Erythroblast (primary cell): ENCODE measurements around the gene PCID2.

Experiments
- GATA1 ChIP-seq: IDR thresholded peaks from 2 replicates; pipeline ENCODE4 v1.6.1; 2011; ENCODE audit warnings: low read depth, mild to moderate bottlenecking, control low read depth, low read length, moderate library complexity
- POLR2A ChIP-seq: IDR thresholded peaks from 2 replicates; pipeline ENCODE4 v1.6.1; 2011; ENCODE audit warnings: mild to moderate bottlenecking, low read length

GRCh38 chr13:113146750-113147149 is 61.7 kb downstream of the PCID2 start:
- TF ChIP-seq POLR2A (no peak), GATA1 (no peak)
